HepG2 (cell line): ENCODE data around the gene LAMC3. TPM values are rescaled to one million over a fixed set of nuclear protein-coding genes. Genes with fewer than 3 reads are reported as not detected.

ENCODE experiments used
- AKNA ChIP-seq: sonication (generic); formaldehyde crosslinking; IDR thresholded peaks from 2 replicates; pipeline ENCODE4 v1.4.0; 2020; ENCODE audit warnings: missing genetic modification reagents, borderline replicate concordance
- ELF4 ChIP-seq: sonication (generic); formaldehyde crosslinking; IDR thresholded peaks from 2 replicates; pipeline ENCODE4 v1.5.0; 2020; ENCODE audit warnings: missing genetic modification reagents, mild to moderate bottlenecking, moderate library complexity, borderline replicate concordance
- GMEB2 ChIP-seq: IDR thresholded peaks from 2 replicates; pipeline ENCODE4 v1.6.1; 2016; ENCODE audit warnings: missing biosample characterization, missing genetic modification reagents, low read depth
- HIC2 ChIP-seq: sonication (generic); formaldehyde crosslinking; IDR thresholded peaks from 2 replicates; pipeline ENCODE4 v1.9.0; 2022; ENCODE audit warnings: low read depth, missing genetic modification reagents
- PHF21A ChIP-seq: sonication (generic); formaldehyde crosslinking; IDR thresholded peaks from 2 replicates; pipeline ENCODE4 v1.5.0; 2020; ENCODE audit warnings: mild to moderate bottlenecking, missing genetic modification reagents
- PRDM4 ChIP-seq: sonication (generic); formaldehyde crosslinking; IDR thresholded peaks from 2 replicates; pipeline ENCODE4 v1.9.0; 2021; ENCODE audit warnings: missing genetic modification reagents, borderline replicate concordance
- polyA plus RNA-seq, 8 experiments: library from polyadenylated mRNA; depleted of rRNA in 3 of 8; stranded (reverse) in 7 of 8; unstranded in 1 of 8; fragments of >200 nt; fragmentation: Illumina TruSeq in 4 of 8; extraction: Trizol in 4 of 8; gene quantifications; 2 replicates each; pipeline versions ENCODE4 v1.2.1 to v1.2.3, GENCODE V29; 2011 to 2016; ENCODE audit warnings: low read depth in 4 of 8, missing spikeins in 1 of 8, mixed read lengths in 1 of 8; ENCODE audit not compliant: insufficient read depth in 1 of 8
- total RNA-seq, 5 experiments: library from RNA; depleted of rRNA; stranded (reverse); fragments of >200 nt; fragmentation: Illumina TruSeq; extraction: Trizol; gene quantifications; 2 replicates each; pipeline ENCODE4 v1.2.3, GENCODE V29; 2016; ENCODE audit warnings: low read depth in 1 of 5

LAMC3 gene
- total and polyA plus RNA-seq, 2 of the 13 experiments (the other 11 are each of a cell fraction or from before 2014, with no cell fraction given) = 0.07 to 0.57 TPM

GRCh38 chr9:131019388-131020239 lies 10.6 kb downstream of the LAMC3 start (continued):
- TF ChIP-seq HIC2 = no peak
- no peak for TF ChIP-seq ELF4
- no peak for TF ChIP-seq GMEB2
- no peak for TF ChIP-seq PHF21A (CRISPR knock-in tag)
- no peak for TF ChIP-seq AKNA (CRISPR knock-in tag)
- no peak for TF ChIP-seq PRDM4 (CRISPR knock-in tag)
